B cell (primary cell): Measurements from ENCODE around the gene DSPP.

Experiments
- CTCF ChIP-seq: fragments of 200-600 bp; IDR thresholded peaks from one replicate; pipeline ENCODE4 v1.8.0; 2022; ENCODE audit warnings: antibody characterized with exemption, mild to moderate bottlenecking
- EZH2 ChIP-seq: IDR thresholded peaks from 2 replicates; pipeline ENCODE4 v1.6.1; 2012; ENCODE audit warnings: borderline replicate concordance, low read depth, mild to moderate bottlenecking, moderate library complexity, low read length; ENCODE audit not compliant: insufficient read depth, poor library complexity, severe bottlenecking

DNA sequence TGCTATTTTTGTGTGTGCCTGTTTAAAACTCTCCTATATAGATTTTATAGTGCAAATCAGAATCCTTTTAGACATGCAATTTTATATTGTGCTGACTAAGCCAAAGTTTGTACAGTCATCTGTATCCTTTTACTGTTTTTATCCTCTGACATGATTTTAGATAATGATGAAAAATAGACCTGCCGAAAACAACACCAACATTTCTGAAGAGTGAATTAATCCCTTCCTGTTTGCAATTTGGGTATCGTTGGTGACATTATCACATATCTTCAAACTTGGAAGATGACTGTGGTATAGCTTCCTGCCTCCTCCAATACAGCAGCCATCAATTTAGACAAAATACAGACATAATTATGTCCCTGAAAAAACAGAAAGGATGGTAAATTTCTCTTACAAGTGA, 28.9 kb upstream of the DSPP start:
- TF ChIP-seq CTCF = no peak
- no peak for TF ChIP-seq EZH2
